Osteoblast (primary cell): Measurements from ENCODE around the gene AUNIP. TPM values are rescaled to one million over a fixed set of nuclear protein-coding genes. Genes with fewer than 3 reads are reported as not detected.
A peak's percentile ranks its signal among the peaks of the same experiment; 100 is the strongest.

ENCODE experiments used
- DNase-seq: peaks from one replicate; pipeline ENCODE4 v3.0.0; 2011; ENCODE audit warnings: low spot score, mixed read lengths; ENCODE audit not compliant: insufficient read length; ENCODE audit errors: missing footprints
- H2AFZ ChIP-seq: 2 replicates; pipeline ENCODE4 v1.6.0; 2011; ENCODE audit warnings: mild to moderate bottlenecking, low read length
- H3K27ac ChIP-seq: 2 replicates; pipeline ENCODE4 v1.5.1; 2011; ENCODE audit warnings: mild to moderate bottlenecking, low read depth, low read length, moderate library complexity
- H3K27me3 ChIP-seq: 2 replicates; pipeline ENCODE4 v1.6.0; 2012; ENCODE audit warnings: mild to moderate bottlenecking, control low read depth, inconsistent platforms, low read length, moderate library complexity; ENCODE audit not compliant: insufficient read depth
- H3K36me3 ChIP-seq: 2 replicates; pipeline ENCODE4 v1.5.1; 2011; ENCODE audit warnings: mild to moderate bottlenecking, low read length, control low read depth, moderate library complexity; ENCODE audit not compliant: insufficient read depth
- H3K4me1 ChIP-seq: 2 replicates; pipeline ENCODE4 v1.5.1; 2011; ENCODE audit warnings: mild to moderate bottlenecking, low read length, control low read depth, moderate library complexity; ENCODE audit not compliant: insufficient read depth
- H3K4me2 ChIP-seq: 2 replicates; pipeline ENCODE4 v1.6.0; 2011; ENCODE audit warnings: mild to moderate bottlenecking, low read length; ENCODE audit not compliant: insufficient read depth
- H3K4me3 ChIP-seq: fragments of 200-600 bp; sonication (generic); 3 replicates; pipeline ENCODE4 v1.5.1; 2012; ENCODE audit warnings: mild to moderate bottlenecking, low read length, inconsistent platforms; ENCODE audit not compliant: insufficient read depth
- H3K79me2 ChIP-seq: 2 replicates; pipeline ENCODE4 v1.6.0; 2012; ENCODE audit warnings: mild to moderate bottlenecking, low read length, control low read depth, inconsistent platforms; ENCODE audit not compliant: insufficient read depth
- H3K9me3 ChIP-seq: 2 replicates; pipeline ENCODE4 v1.5.1; 2011; ENCODE audit warnings: low read depth, low read length, control low read depth
- H4K20me1 ChIP-seq: 2 replicates; pipeline ENCODE4 v1.6.0; 2012; ENCODE audit warnings: mild to moderate bottlenecking, low read length, control low read depth; ENCODE audit not compliant: insufficient read depth
- CTCF ChIP-seq: IDR thresholded peaks from 2 replicates; pipeline ENCODE4 v1.5.1; 2011; ENCODE audit warnings: mild to moderate bottlenecking, low read depth, low read length, moderate library complexity; ENCODE audit errors: extremely low read depth
- total RNA-seq: library from RNA; depleted of rRNA; stranded (reverse); fragments of >200 nt; gene quantifications from 2 replicates; pipeline ENCODE4 v1.2.3, GENCODE V29; 2012

Gene AUNIP
- total RNA-seq, 1 donor = 0.72 TPM

GRCh38 chr1:25906644-25907300 lies 47.5 kb upstream of the AUNIP start:
- Histone ChIP-seq H4K20me1 (no peaks in the 10 kb centered on the region), H3K4me3 (peak overlapping the region; percentile 75), H3K4me1 (peaks cover 25% of the 10 kb centered on the region), H3K27ac (no peak overlapping the region), H3K9me3 (no peaks in the 10 kb centered on the region), H3K36me3 (peaks cover 15% of the 10 kb centered on the region), H3K27me3 (no peaks in the 10 kb centered on the region), H3K4me2 (peak overlapping the region; percentile 83), H2AFZ (peak overlapping the region; percentile 88), H3K79me2 (peaks cover 32% of the 10 kb centered on the region)
- DNase-seq = no peak
- no peak for TF ChIP-seq CTCF

GRCh38 chr1:25905680-25906643 lies 46.7 kb upstream of the AUNIP start, which contains the start of gene STMN1:
Gene STMN1, minus strand, starts transcription at chr1:25906419. Its CDS starts 1,743 bp downstream, at chr1:25904676.
- Histone ChIP-seq H3K4me3 (peak within 1 kb of the TSS; percentile 75), H3K79me2 (peaks cover 40% of the 10 kb centered on the region), H4K20me1 (no peaks in the 10 kb centered on the region), H3K27ac (peak within 1 kb of the TSS; percentile 77), H3K27me3 (no peaks in the 10 kb centered on the region), H3K9me3 (no peaks in the 10 kb centered on the region), H2AFZ (peak within 1 kb of the TSS; percentile 88), H3K4me2 (peak within 1 kb of the TSS; percentile 83), H3K4me1 (peaks cover 23% of the 10 kb centered on the region), H3K36me3 (peaks cover 23% of the 10 kb centered on the region)
- DNase-seq = peak; percentile 97
- TF ChIP-seq CTCF = no peak

- H3K4me1 ChIP-seq = peaks cover 23% of the 10 kb centered on the region
- H3K27me3 ChIP-seq = no peaks in the 10 kb centered on the region
- H2AFZ ChIP-seq = peak overlapping the region; percentile 68
- DNase-seq = peak; percentile 98
- no peaks in the 10 kb centered on the region for H4K20me1 ChIP-seq
- peaks cover 48% of the 10 kb centered on the region for H3K79me2 ChIP-seq
- peak overlapping the region; percentile 83 for H3K4me2 ChIP-seq
- peak; percentile 20 for TF ChIP-seq CTCF
- H3K36me3 ChIP-seq = peaks cover 31% of the 10 kb centered on the region
- no peaks in the 10 kb centered on the region for H3K9me3 ChIP-seq
- peak overlapping the region; percentile 77 for H3K27ac ChIP-seq
- H3K4me3 ChIP-seq = peak overlapping the region; percentile 75
Observed at GRCh38 chr1:25904943-25905679, 45.9 kb upstream of the AUNIP start.
